OCI-LY1 (cell line): Measurements from ENCODE around the gene APBA1.

Source experiments
- CTCF ChIP-seq: fragments of 200-600 bp; sonication (generic), shearing (Covaris generic); IDR thresholded peaks from 2 replicates; pipeline ENCODE4 v1.5.1; 2017; ENCODE audit warnings: mild to moderate bottlenecking, antibody characterized with exemption, low read length, moderate library complexity, mixed read lengths
- EZH2 ChIP-seq: fragments of 200-600 bp; sonication (generic), shearing (Covaris generic); IDR thresholded peaks from 2 replicates; pipeline ENCODE4 v1.8.0; 2017; ENCODE audit warnings: borderline replicate concordance, mixed run types, mild to moderate bottlenecking, antibody characterized with exemption, low read length, moderate library complexity, mixed read lengths

DNA sequence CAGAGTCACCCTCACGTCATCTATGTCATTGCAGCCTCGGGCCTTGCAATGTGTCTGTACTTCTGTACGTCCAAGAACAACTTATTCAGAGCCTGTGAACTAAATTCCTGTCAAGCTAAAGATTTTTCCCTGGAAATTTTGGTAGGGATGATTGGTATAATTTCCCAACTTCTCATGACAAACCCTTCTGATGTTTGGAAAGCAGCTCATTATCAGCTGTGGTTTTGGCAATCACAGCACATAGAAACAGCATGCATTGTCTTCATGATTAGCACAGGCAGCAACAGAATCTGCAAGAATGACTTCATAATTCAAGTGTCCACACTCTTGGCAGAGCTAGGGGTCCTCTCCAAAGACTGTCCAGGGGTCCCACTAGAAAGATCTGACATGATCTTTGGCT lies 49.5 kb downstream of the APBA1 start:
- TF ChIP-seq CTCF, result no peak
- no peak for TF ChIP-seq EZH2
